GM18505 (cell line): Measurements from ENCODE around the gene LOC128125822.
"Not testable (repeated sequence)": the region's sequence is repeated elsewhere in the genome, so short reads cannot be mapped to it uniquely, and the experiment has no call there.

Source experiments
- ATAC-seq: cut with Tn5 transposase; IDR thresholded peaks from one replicate; pipeline ENCODE4 v1.9.1; 2021; ENCODE audit not compliant: unreplicated experiment
- POLR2A ChIP-seq: IDR thresholded peaks from 4 replicates; pipeline ENCODE4 v1.6.1; 2011; ENCODE audit warnings: borderline replicate concordance; ENCODE audit not compliant: insufficient read depth, insufficient read length; ENCODE audit errors: extremely low read depth

LOC128125822 gene

GRCh38 chr6:63572044-63572746 is at the start of gene LOC128125822, which contains the start of gene PTP4A1:
Gene LOC128125822 (plus strand): TSS chr6:63572480.
Gene PTP4A1 (plus strand): TSS chr6:63572480. CDS start chr6:63576881, 4,401 bp downstream.
- ATAC-seq: peak; percentile 87
- peak; percentile 82 for TF ChIP-seq POLR2A

GRCh38 chr6:63522911-63523287 is 49.4 kb upstream of the LOC128125822 start:
- not testable (repeated sequence) for ATAC-seq

- ATAC-seq: no peak
- no peak for TF ChIP-seq POLR2A
These were observed 48.6 kb upstream of the LOC128125822 start for GRCh38 chr6:63523630-63524029.

- TF ChIP-seq POLR2A: no peak
- ATAC-seq: no peak
These were observed 46.9 kb upstream of the LOC128125822 start for GRCh38 chr6:63525186-63525878.

- no peak for TF ChIP-seq POLR2A
- ATAC-seq: no peak
These were observed 45.3 kb upstream of the LOC128125822 start for GRCh38 chr6:63526931-63527330.

- ATAC-seq: no peak
- no peak for TF ChIP-seq POLR2A
These were observed 44.4 kb upstream of the LOC128125822 start for GRCh38 chr6:63527658-63528514.

- ATAC-seq: no peak
- TF ChIP-seq POLR2A: no peak
These were observed 42.8 kb upstream of the LOC128125822 start for GRCh38 chr6:63529498-63529897.

GRCh38 chr6:63530182-63530581 is 42.1 kb upstream of the LOC128125822 start:
- no peak for TF ChIP-seq POLR2A
- no peak for ATAC-seq

GRCh38 chr6:63530991-63531390 is 41.3 kb upstream of the LOC128125822 start:
- TF ChIP-seq POLR2A: no peak
- no peak for ATAC-seq

GRCh38 chr6:63533026-63533425 is 39.3 kb upstream of the LOC128125822 start:
- no peak for TF ChIP-seq POLR2A

GRCh38 chr6:63533952-63534351 is 38.3 kb upstream of the LOC128125822 start:
- no peak for ATAC-seq
- TF ChIP-seq POLR2A: no peak

More at GRCh38 chr6:63533026-63533425, 39.3 kb upstream of the LOC128125822 start:
- ATAC-seq: no peak

GRCh38 chr6:63537201-63537958 is 34.9 kb upstream of the LOC128125822 start:
- peak; percentile 72 for ATAC-seq

GRCh38 chr6:63537959-63538300 is 34.4 kb upstream of the LOC128125822 start:
- no peak for TF ChIP-seq POLR2A
- ATAC-seq: no peak

More at GRCh38 chr6:63537201-63537958, 34.9 kb upstream of the LOC128125822 start:
- no peak for TF ChIP-seq POLR2A

- no peak for ATAC-seq
- TF ChIP-seq POLR2A: no peak
These were observed 33.7 kb upstream of the LOC128125822 start for GRCh38 chr6:63538550-63538949.

GRCh38 chr6:63543001-63543400 is 29.3 kb upstream of the LOC128125822 start:
- ATAC-seq: no peak
- no peak for TF ChIP-seq POLR2A
